Activated CD4-positive, alpha-beta T cell treated with anti-CD3 and anti-CD28 coated beads for 1 hour (primary cell): ENCODE measurements around the gene PUM1.
"Not testable (repeated sequence)": the region's sequence is repeated elsewhere in the genome, so short reads cannot be mapped to it uniquely, and the experiment has no call there.

ENCODE experiments used
- DNase-seq: peaks from one replicate; pipeline ENCODE4 v3.0.0-alpha.2; 2020

PUM1 gene

GRCh38 chr1:30957560-30958222, 107.8 kb downstream of the PUM1 start:
- no peak for DNase-seq

DNA sequence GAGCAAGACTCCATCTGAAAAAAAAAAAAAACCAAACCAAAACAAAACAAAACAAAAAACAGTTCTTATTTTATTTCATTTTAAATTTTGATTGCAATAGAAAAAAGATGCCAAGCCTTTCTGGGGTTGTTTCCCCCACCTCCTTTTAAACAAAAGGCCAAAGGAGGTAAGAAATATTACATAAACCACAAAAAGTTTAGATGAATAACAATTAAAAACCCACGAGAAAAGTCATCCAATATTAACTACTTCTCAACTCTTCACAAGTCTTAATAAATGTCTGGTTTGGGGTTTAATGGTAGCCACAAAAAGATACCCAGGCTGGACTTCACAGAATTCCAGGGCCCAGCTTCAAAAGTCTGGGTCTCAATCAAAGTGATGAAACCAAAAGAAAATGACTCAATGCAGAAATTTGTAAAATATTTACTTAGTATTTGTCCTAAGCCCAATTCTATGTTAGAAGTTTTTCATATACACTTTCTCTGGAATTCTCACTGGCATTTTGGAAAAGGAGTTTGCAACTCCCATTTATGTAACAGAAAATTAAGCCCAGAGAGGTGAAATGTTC, 110.0 kb downstream of the PUM1 start:
- DNase-seq = no peak

DNA sequence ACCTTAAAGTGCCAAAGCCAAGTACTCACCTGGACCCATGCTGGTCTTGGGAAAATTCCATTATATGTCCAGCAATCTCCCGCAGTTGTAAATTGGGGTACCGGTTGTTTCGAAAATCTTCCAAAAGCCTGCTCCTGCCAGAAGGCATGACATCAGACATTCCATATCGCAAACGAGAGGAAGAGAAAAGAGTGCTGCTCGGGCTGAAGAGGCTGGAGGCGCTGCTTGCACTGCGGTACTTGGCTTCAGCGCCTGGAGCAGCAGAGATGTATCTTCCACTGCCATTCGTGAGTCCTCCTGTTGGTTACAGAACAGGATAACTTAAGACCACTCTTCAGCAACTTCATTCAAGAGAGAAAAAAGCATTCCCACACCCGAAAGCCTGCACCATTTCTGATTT, 111.8 kb downstream of the PUM1 start:
- no peak for DNase-seq

DNA sequence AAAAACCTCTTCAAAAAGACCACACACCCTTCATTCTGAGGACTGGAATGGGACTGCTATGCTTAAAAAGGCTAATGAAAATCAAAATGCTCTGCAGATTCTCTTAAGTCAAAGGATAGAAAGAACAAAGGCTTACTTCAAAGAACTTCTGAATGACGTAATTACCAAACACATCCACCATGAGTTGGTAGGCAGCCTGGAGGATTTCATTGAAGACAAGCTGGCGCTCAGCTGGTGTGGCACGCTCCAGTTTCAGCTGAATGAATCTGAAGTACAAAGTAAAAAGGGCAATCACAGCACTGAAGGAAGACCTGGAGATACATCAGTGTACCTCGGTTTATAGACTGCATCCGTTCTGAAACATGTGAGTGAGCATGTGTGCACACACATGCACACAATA, 113.4 kb downstream of the PUM1 start:
- no peak for DNase-seq

- DNase-seq = no peak
Observed at GRCh38 chr1:30950700-30951099, 114.8 kb downstream of the PUM1 start.

GRCh38 chr1:30950053-30950452, 115.5 kb downstream of the PUM1 start:
- no peak for DNase-seq

- DNase-seq = not testable (repeated sequence)
Observed at GRCh38 chr1:30949487-30949838, 116.1 kb downstream of the PUM1 start.

GRCh38 chr1:30948813-30949486, 116.6 kb downstream of the PUM1 start:
- DNase-seq = not testable (repeated sequence)

- DNase-seq = no peak
Observed at GRCh38 chr1:30948278-30948677, 117.2 kb downstream of the PUM1 start.

- DNase-seq = no peak
Observed at GRCh38 chr1:30947212-30947611, 118.3 kb downstream of the PUM1 start.

DNA sequence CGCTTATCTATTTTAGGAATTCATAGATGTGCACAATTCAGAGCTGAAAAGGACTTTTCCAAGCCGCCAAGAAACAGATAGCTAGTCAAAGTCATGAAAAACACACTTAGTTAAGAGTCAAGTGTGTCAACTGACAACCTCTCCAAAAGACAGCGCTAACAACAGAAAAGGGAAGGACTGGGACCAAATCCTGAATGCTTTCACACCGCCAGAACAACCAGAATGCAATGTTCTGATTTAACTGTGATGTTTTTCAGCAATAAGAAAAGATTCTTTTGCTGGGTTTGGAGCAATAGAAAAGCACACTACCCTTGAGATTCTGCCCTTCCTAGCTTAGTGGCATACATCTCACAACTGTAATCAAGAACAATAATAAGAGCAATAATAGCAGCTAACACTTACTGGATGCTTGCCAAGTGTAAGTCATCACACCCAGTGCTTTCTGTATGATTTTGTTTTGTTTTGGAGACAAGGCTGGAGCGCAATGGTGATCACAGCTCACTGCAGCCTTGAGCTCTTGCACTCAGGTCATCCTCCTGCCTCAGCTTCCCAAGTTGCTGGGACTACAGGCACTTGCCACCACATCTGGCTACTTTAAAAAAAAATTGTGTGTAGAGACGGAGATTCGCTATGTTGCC, 123.1 kb downstream of the PUM1 start:
- DNase-seq = no peak

- no peak for DNase-seq
Observed at GRCh38 chr1:30940541-30940940, 125.0 kb downstream of the PUM1 start.

- no peak for DNase-seq
Observed at GRCh38 chr1:30936541-30937171, 128.9 kb downstream of the PUM1 start.

DNA sequence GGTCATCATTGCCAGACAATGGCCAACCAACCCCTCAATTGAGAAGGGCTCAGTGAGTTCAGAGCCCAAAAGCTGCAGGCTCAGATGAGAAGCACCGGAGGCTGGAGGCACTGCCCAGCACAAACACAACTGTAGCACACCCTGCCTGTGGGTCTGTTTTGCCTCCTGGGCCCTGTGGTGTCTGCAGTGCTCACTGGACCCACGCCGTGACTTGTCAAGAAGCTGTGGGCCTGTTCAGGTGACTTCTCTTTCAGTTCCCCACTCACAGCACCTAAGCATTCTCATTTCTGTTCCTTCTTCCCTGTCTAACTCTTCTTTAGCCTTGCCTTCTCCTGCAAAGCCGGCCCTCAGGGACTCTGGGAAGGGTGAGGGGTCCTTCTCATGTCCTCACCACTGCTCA, 129.8 kb downstream of the PUM1 start:
- not testable (repeated sequence) for DNase-seq

- no peak for DNase-seq
Observed at GRCh38 chr1:30934613-30935012, 130.9 kb downstream of the PUM1 start.

DNA sequence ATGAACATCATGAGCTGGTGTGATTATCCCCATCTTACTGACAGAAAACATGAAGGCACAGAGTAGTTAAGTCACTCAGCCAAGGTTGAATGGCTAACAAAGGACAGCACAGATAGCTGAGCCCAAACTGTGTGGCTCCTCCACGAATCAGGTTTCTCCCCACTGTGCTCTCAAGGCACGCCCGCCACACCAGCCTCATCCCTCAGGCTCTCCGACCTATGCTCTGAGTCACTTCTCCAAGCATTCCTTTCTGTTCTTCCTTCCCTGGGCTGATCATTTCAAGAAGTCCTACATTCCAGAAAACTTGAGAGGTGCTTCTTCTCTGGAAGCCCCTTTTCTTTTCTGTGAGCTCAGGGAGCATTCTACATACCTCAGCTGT, 131.7 kb downstream of the PUM1 start:
- DNase-seq = no peak

DNA sequence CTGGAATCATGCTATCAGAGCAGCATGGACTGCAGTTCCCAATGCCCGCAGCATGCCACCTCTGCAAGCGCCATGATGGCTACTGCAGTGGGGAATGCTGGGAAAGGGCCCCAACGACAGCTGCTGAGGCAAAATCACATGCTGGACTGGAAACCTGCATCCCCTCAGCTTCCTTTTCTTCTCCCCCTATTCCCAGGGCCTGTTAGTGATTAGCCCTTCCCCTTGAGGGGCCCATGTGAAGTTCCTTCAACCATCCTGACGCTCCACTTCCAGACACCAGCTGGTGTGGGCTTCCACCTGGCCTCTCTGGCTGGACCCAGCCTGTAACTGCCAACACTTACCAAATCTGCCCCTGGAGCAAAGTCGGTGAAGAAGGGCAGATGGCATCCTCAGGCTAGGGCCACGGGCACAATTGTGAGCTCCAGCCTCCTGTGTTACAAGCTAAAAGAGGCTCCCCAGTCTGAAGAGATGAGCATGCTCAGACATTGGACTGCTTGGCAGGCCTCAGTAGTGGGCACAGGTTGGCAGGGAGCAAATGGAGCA, 134.8 kb downstream of the PUM1 start:
- DNase-seq = no peak

DNA sequence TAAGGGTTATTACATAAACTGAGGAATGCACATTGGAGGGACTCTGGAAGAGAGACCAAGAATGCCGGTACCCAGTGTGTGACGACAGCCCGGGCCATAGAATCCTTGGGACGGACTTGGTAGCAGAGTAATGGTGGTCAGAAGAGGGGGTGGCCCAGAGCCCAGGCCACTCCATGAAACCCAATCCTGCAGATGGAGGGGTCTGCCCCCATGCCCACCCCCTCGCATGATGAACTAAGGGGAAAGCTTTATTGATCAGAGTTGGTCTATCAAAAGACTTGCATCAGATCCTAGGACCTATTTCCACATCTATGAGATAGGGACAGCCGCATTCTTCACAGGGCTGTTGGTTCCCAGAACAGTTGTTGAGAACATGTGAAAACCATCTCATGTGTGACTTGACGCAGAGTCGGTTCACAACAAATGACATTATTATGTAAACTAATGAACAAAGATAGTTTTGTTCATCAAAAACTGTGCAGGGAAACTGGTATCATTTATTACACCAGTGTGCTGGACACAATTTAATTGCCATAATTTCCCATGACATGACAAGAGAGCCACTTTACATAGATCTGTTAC, 135.5 kb downstream of the PUM1 start:
- DNase-seq = no peak

DNA sequence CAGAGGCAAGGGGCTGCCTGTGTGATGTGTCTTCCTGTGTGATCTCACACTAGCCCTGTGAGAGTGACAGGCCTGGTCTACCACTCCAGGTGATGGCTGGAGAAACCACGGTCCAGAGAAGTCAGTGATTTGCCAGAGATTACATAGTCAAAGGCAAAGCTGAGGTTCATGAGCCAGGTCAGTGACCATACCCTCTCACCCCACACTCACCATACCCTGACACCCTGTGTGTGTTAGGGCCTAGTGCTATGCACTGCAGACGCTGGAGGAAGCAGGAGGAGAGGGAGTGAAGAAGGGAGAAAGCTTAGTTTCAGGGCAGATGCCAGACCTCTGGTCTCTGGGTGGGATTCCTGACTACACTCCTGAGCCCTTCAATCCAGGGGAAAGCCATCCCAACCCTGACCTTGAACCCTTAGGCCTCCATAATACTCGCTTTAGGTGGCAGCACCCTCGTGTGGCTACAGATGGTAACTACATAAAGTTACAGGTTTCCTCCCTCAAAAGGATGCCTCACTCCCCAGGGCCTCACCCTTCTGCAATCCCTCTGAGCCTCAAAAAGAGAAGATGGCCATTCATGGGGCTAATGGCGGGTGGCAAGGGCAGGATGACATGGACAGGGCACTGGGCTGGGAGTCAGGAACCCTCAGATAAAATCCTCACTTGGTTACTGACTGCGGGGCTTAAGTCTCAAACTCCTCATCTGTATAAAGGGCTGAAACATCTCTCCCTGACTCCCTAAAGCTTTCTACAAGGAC, 136.2 kb downstream of the PUM1 start:
- DNase-seq = no peak

DNA sequence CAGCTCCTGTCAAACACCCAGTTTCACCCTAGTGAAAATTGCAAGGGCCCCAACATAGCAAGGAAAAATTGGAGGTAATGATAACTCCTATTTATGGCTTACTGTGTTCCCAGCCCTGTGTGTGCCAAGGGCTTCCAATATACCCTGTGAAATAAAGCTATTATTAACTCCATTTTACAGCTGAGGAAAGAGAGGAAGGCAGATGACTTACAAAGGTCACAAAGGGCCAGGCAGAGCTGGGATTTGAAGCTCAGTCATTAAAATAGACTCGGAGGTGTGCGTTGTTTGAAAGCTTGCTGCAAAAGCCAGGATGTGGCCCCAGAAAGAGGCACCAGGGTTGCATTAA, 136.8 kb downstream of the PUM1 start:
- no peak for DNase-seq

GRCh38 chr1:30928171-30928570, 137.3 kb downstream of the PUM1 start:
- no peak for DNase-seq

DNA sequence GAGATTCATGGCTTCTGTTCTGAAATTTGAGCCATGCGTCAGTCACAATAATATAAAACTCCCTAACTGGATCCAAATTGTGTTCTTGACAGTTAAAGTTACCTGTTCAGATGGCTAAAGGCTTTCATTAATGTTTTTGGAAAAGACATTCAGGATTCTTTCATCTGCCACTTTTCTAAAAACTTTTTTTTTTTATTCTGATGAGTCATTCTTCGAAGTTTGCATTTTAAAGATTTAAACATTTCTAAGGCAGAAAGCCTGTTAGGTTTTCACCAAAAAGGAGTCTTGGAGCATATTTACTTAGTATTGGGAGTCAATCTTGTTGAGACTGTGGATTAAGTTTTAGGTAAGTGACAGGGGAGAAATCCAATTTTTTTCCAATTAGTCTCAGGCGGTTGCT, 138.1 kb downstream of the PUM1 start:
- no peak for DNase-seq
